H1 (cell line): Measurements from ENCODE around the gene THBS3. TPM values are rescaled to one million over a fixed set of nuclear protein-coding genes. Genes with fewer than 3 reads are reported as not detected.

Experiments used
- CTCF ChIA-PET: fragments of 300-600 bp; sonication (Branson Sonifier 250); formaldehyde crosslinking; loops from one replicate; lab custom pipeline; 2021; ENCODE audit not compliant: partially characterized antibody; lab: Charles Lee
- POLR2A ChIA-PET: fragments of 300-600 bp; sonication (Branson Sonifier 250); formaldehyde crosslinking; loops from one replicate; lab custom pipeline; 2021; ENCODE audit warnings: inconsistent platforms; ENCODE audit not compliant: partially characterized antibody; lab: Charles Lee
- DNase-seq, 2 experiments: peaks; one replicate each; pipeline versions ENCODE4 v3.0.0 to v3.0.0-alpha.2; 2010 to 2022; ENCODE audit warnings: low spot score in 2 of 2, low read depth in 1 of 2, mixed read lengths in 1 of 2
- FAIRE-seq: peaks from 2 replicates; lab custom pipeline; 2011; peaks lifted over from hg19 to GRCh38; lab: Jason Lieb, UNC
- H2AFZ ChIP-seq: 2 replicates; pipeline ENCODE4 v1.8.1; 2012; ENCODE audit warnings: low read length, inconsistent platforms
- H2AK5ac ChIP-seq: 2 replicates; pipeline ENCODE4 v1.6.1; 2013; ENCODE audit warnings: low read depth, low read length
- H2BK120ac ChIP-seq: replicated peaks from 2 replicates; pipeline ENCODE3; 2013; ENCODE audit warnings: low read depth, low read length, inconsistent platforms
- H2BK12ac ChIP-seq: 2 replicates; pipeline ENCODE4 v1.6.1; 2013; ENCODE audit warnings: low read depth, low read length
- H2BK15ac ChIP-seq: 2 replicates; pipeline ENCODE4 v1.6.1; 2013; ENCODE audit warnings: low read length
- H2BK20ac ChIP-seq: 2 replicates; pipeline ENCODE4 v1.6.1; 2013; ENCODE audit warnings: low read length
- H2BK5ac ChIP-seq: 2 replicates; pipeline ENCODE4 v1.6.1; 2013; ENCODE audit warnings: low read depth, low read length
- H3K14ac ChIP-seq: 2 replicates; pipeline ENCODE4 v1.6.1; 2013; ENCODE audit warnings: inconsistent platforms; ENCODE audit not compliant: insufficient read length
- H3K18ac ChIP-seq: 2 replicates; pipeline ENCODE4 v1.6.1; 2013; ENCODE audit warnings: low read length; ENCODE audit errors: extremely low read depth
- H3K23ac ChIP-seq: 2 replicates; pipeline ENCODE4 v1.6.1; 2013; ENCODE audit warnings: inconsistent platforms; ENCODE audit not compliant: insufficient read length
- H3K23me2 ChIP-seq: 2 replicates; pipeline ENCODE4 v1.6.1; 2013; ENCODE audit warnings: low read depth, low read length
- H3K27ac ChIP-seq: 2 replicates; pipeline ENCODE4 v1.6.1; 2011; ENCODE audit warnings: low read depth, low read length, inconsistent platforms
- H3K27me3 ChIP-seq, 4 experiments: replicated peaks in 1 of 4; 1 replicate in 1 of 4; 2 replicates in 3 of 4; pipeline versions ENCODE4 v1.6.1 to v1.8.1; 2011 to 2013; ENCODE audit warnings: low read length in 3 of 4, mild to moderate bottlenecking in 3 of 4, inconsistent platforms in 2 of 4, mixed read lengths in 2 of 4, moderate library complexity in 1 of 4; ENCODE audit not compliant: control insufficient read depth in 3 of 4, insufficient read depth in 3 of 4; ENCODE audit errors: extremely low read depth in 1 of 4
- H3K36me3 ChIP-seq, 4 experiments: 2 replicates each; pipeline versions ENCODE4 v1.6.1 to v1.8.1; 2011 to 2013; ENCODE audit warnings: mild to moderate bottlenecking in 4 of 4, low read length in 3 of 4, moderate library complexity in 2 of 4, control low read depth in 1 of 4, inconsistent platforms in 1 of 4; ENCODE audit not compliant: insufficient read depth in 4 of 4, control insufficient read depth in 2 of 4
- H3K4ac ChIP-seq: replicated peaks from 2 replicates; pipeline ENCODE3; 2013; ENCODE audit warnings: low read length, low read depth, mixed read lengths, inconsistent platforms; ENCODE audit not compliant: insufficient read length
- H3K4me1 ChIP-seq, 4 experiments: replicated peaks in 1 of 4; 1 replicate in 1 of 4; 2 replicates in 3 of 4; pipeline versions ENCODE4 v1.6.1 to v1.8.1; 2011 to 2013; ENCODE audit warnings: low read length in 3 of 4, inconsistent platforms in 2 of 4, mixed read lengths in 1 of 4; ENCODE audit not compliant: insufficient read depth in 4 of 4, control insufficient read depth in 3 of 4
- H3K4me2 ChIP-seq, 2 experiments: 2 replicates each; pipeline versions ENCODE4 v1.6.1 to v1.8.1; 2011 to 2013; ENCODE audit warnings: low read depth in 2 of 2, low read length in 2 of 2, control low read depth in 1 of 2, inconsistent platforms in 1 of 2, mild to moderate bottlenecking in 1 of 2; ENCODE audit not compliant: insufficient read depth in 1 of 2
- H3K4me3 ChIP-seq, 4 experiments: fragments of 200-600, 300-600 bp in 1 of 4; sonication (generic), shearing (Covaris generic), sonication (Bioruptor Twin) in 1 of 4; 2 replicates each; pipeline versions ENCODE4 v1.5.1 to v1.8.1; 2011 to 2016; ENCODE audit warnings: low read length in 4 of 4, low read depth in 3 of 4, control low read depth in 2 of 4, inconsistent platforms in 2 of 4, mild to moderate bottlenecking in 2 of 4, mixed read lengths in 1 of 4, moderate library complexity in 1 of 4; ENCODE audit not compliant: insufficient read depth in 2 of 4; ENCODE audit errors: extremely low read depth in 1 of 4
- H3K56ac ChIP-seq: replicated peaks from 2 replicates; pipeline ENCODE3; 2013; ENCODE audit warnings: low read depth, mild to moderate bottlenecking, mixed read lengths, low read length, inconsistent platforms; ENCODE audit not compliant: insufficient read length
- H3K79me1 ChIP-seq: 2 replicates; pipeline ENCODE4 v1.6.1; 2013; ENCODE audit warnings: low read depth, low read length, control low read depth
- H3K79me2 ChIP-seq, 2 experiments: 2 replicates each; pipeline versions ENCODE4 v1.6.1 to v1.8.1; 2012 to 2013; ENCODE audit warnings: low read length in 2 of 2, mild to moderate bottlenecking in 2 of 2, inconsistent platforms in 1 of 2; ENCODE audit not compliant: insufficient read depth in 2 of 2, control insufficient read depth in 1 of 2
- H3K9ac ChIP-seq, 4 experiments: replicated peaks in 1 of 4; 1 replicate in 1 of 4; 2 replicates in 3 of 4; pipeline versions ENCODE4 v1.6.1 to v1.8.1; 2011 to 2013; ENCODE audit warnings: low read depth in 3 of 4, low read length in 3 of 4, control low read depth in 2 of 4, mild to moderate bottlenecking in 2 of 4, moderate library complexity in 2 of 4, inconsistent platforms in 1 of 4; ENCODE audit errors: extremely low read depth in 1 of 4
- H3K9me3 ChIP-seq, 2 experiments: 2 replicates each; pipeline versions ENCODE4 v1.6.1 to v1.8.1; 2012 to 2013; ENCODE audit warnings: mild to moderate bottlenecking in 2 of 2, moderate library complexity in 2 of 2, control low read depth in 1 of 2, inconsistent platforms in 1 of 2, low read depth in 1 of 2, low read length in 1 of 2, mixed read lengths in 1 of 2; ENCODE audit not compliant: insufficient read depth in 2 of 2
- H4K20me1 ChIP-seq, 2 experiments: replicated peaks in 1 of 2; 2 replicates each; pipeline versions ENCODE3 to v1.8.1; 2011 to 2013; ENCODE audit warnings: inconsistent platforms in 2 of 2, low read length in 2 of 2, mild to moderate bottlenecking in 1 of 2; ENCODE audit not compliant: insufficient read depth in 2 of 2, control insufficient read depth in 1 of 2
- H4K5ac ChIP-seq: 2 replicates; pipeline ENCODE4 v1.6.1; 2013; ENCODE audit warnings: low read length, low read depth, mixed read lengths, inconsistent platforms; ENCODE audit not compliant: insufficient read length
- H4K8ac ChIP-seq: 2 replicates; pipeline ENCODE4 v1.8.0; 2013; ENCODE audit warnings: mild to moderate bottlenecking, moderate library complexity, low read length, inconsistent platforms; ENCODE audit not compliant: insufficient read depth; ENCODE audit errors: extremely low read depth
- H4K91ac ChIP-seq: replicated peaks from 2 replicates; pipeline ENCODE3; 2013; ENCODE audit warnings: low read length, mixed read lengths, inconsistent platforms; ENCODE audit not compliant: insufficient read length
- BCL11A ChIP-seq, 2 experiments: IDR thresholded peaks; one replicate each; pipeline ENCODE4 v1.6.1; 2011; ENCODE audit warnings: low read depth in 2 of 2, low read length in 2 of 2, mild to moderate bottlenecking in 2 of 2
- CBX8 ChIP-seq: fragments of 300-800, 300-1000 bp; sonication (generic); IDR thresholded peaks from 2 replicates; pipeline ENCODE4 v1.7.1; 2016; ENCODE audit warnings: low read depth, low read length, borderline replicate concordance
- EP300 ChIP-seq, 2 experiments: IDR thresholded peaks; 1 replicate in 1 of 2; 2 replicates in 1 of 2; pipeline ENCODE4 v1.6.1; 2011 to 2012; ENCODE audit warnings: low read depth in 2 of 2, low read length in 2 of 2, mild to moderate bottlenecking in 2 of 2, borderline replicate concordance in 1 of 2, inconsistent platforms in 1 of 2, moderate library complexity in 1 of 2
- KDM4A ChIP-seq: IDR thresholded peaks from one replicate; pipeline ENCODE4 v1.7.1; 2012; ENCODE audit warnings: low read depth, mild to moderate bottlenecking, moderate library complexity, low read length, inconsistent platforms; ENCODE audit not compliant: severe bottlenecking
- POU5F1 ChIP-seq: IDR thresholded peaks from 2 replicates; pipeline ENCODE4 v1.6.1; 2011; ENCODE audit warnings: low read depth, mild to moderate bottlenecking, low read length, moderate library complexity
- TAF1 ChIP-seq: IDR thresholded peaks from 2 replicates; pipeline ENCODE4 v1.6.1; 2011; ENCODE audit warnings: mild to moderate bottlenecking, low read depth, low read length
- TBP ChIP-seq: IDR thresholded peaks from 2 replicates; pipeline ENCODE4 v1.6.1; 2011; ENCODE audit warnings: low read depth, low read length, improper control_type of control experiment
- TCF12 ChIP-seq: IDR thresholded peaks from 2 replicates; pipeline ENCODE4 v1.6.1; 2011; ENCODE audit warnings: low read depth, mild to moderate bottlenecking, low read length
- WGBS, 2 experiments: shearing (Covaris generic) in 1 of 2; methylation state at CpG; one replicate each; pipeline versions ENCODE4 v1.1.6 to v1.1.7; 2013 to 2015; ENCODE audit warnings: low lambda C conversion rate in 2 of 2, mixed read lengths in 2 of 2, inconsistent platforms in 1 of 2, low coverage in 1 of 2, missing lambda C conversion rate in 1 of 2; ENCODE audit not compliant: insufficient replicate concordance in 2 of 2, insufficient coverage in 1 of 2, insufficient read length in 1 of 2; ENCODE audit errors: extremely low coverage in 1 of 2, missing lambda C conversion rate in 1 of 2; 5-methylcytosine and 5-hydroxymethylcytosine counted together
- polyA plus RNA-seq, 7 experiments: library from polyadenylated mRNA; depleted of rRNA in 3 of 7; stranded (reverse) in 5 of 7; unstranded in 2 of 7; fragments of >200 nt in 5 of 7; fragments of 200-250 nt in 2 of 7; gene quantifications; 1 replicate in 5 of 7; 2 replicates in 1 of 7; 4 replicates in 1 of 7; pipeline versions ENCODE4 v1.2.1 to v1.2.3, GENCODE V29; 2011 to 2013; ENCODE audit warnings: missing spikeins in 2 of 7, mixed read lengths in 2 of 7
- total RNA-seq: library from RNA; stranded (reverse); fragmentation: NEBNext Ultra II Directional; extraction: Animal tissue kit (Norgen Biotek cat#: 25700); gene quantifications from 2 replicates; pipeline ENCODE4 v1.2.1, GENCODE V29; 2021
- TF ChIP-seq, protein P1 (sequence below): IDR thresholded peaks from 2 replicates; pipeline ENCODE4 v1.6.1; 2012; ENCODE audit warnings: inconsistent platforms
- TF ChIP-seq, protein P2 (sequence below), 3 experiments: IDR thresholded peaks; 1 replicate in 2 of 3; 2 replicates in 1 of 3; pipeline versions ENCODE4 v1.5.1 to v1.6.1; 2011; ENCODE audit warnings: low read length in 3 of 3, mild to moderate bottlenecking in 3 of 3, inconsistent platforms in 2 of 3, low read depth in 1 of 3, moderate library complexity in 1 of 3; ENCODE audit not compliant: insufficient read depth in 1 of 3; ENCODE audit errors: control extremely low read depth in 1 of 3

The THBS3 gene
- total and polyA plus RNA-seq, 2 of the 8 experiments (the other 6 are each of a cell fraction or from before 2014, with no cell fraction given), result 3.0 to 3.5 TPM

DNA sequence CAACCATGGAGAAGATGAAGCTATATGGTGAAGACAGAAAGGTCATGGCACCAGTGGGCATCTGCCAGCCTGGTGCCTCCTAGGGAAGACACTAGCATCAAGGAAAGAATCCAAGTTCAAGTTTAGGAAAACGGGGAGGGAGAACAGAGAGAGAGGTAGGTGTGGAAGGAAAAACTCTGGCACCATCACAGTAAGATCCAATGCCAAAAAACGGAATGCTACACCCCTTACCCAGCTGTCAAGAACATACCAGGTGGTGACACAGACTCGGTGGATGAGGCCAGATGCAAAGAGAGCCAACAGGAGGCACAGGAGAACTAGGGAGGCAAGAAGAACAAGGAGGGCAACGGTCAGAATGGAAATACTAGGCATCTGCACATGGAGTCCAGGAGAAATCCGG lies 38.2 kb downstream of the THBS3 start:
- no peak for FAIRE-seq
- TF ChIP-seq, protein P1, sequence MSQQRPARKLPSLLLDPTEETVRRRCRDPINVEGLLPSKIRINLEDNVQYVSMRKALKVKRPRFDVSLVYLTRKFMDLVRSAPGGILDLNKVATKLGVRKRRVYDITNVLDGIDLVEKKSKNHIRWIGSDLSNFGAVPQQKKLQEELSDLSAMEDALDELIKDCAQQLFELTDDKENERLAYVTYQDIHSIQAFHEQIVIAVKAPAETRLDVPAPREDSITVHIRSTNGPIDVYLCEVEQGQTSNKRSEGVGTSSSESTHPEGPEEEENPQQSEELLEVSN, result no peak
- TF ChIP-seq TBP, result no peak
- TF ChIP-seq CBX8, result no peak
- TF ChIP-seq, protein P2, sequence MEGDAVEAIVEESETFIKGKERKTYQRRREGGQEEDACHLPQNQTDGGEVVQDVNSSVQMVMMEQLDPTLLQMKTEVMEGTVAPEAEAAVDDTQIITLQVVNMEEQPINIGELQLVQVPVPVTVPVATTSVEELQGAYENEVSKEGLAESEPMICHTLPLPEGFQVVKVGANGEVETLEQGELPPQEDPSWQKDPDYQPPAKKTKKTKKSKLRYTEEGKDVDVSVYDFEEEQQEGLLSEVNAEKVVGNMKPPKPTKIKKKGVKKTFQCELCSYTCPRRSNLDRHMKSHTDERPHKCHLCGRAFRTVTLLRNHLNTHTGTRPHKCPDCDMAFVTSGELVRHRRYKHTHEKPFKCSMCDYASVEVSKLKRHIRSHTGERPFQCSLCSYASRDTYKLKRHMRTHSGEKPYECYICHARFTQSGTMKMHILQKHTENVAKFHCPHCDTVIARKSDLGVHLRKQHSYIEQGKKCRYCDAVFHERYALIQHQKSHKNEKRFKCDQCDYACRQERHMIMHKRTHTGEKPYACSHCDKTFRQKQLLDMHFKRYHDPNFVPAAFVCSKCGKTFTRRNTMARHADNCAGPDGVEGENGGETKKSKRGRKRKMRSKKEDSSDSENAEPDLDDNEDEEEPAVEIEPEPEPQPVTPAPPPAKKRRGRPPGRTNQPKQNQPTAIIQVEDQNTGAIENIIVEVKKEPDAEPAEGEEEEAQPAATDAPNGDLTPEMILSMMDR (IDR thresholded peaks at IDR 0.05; ENCODE audit: control extremely low read depth in 1 of 3, insufficient read depth in 1 of 3, low read depth in 1 of 3, low read length in 3 of 3), result no peak
- no peak for TF ChIP-seq POU5F1
- TF ChIP-seq BCL11A (IDR thresholded peaks at IDR 0.05; ENCODE audit: low read depth in 2 of 2, low read length in 2 of 2), result no peak
- TF ChIP-seq EP300 (IDR thresholded peaks at IDR 0.05; ENCODE audit: borderline replicate concordance in 1 of 2, low read depth in 2 of 2, low read length in 2 of 2), result no peak
- no peak for TF ChIP-seq KDM4A
- TF ChIP-seq TCF12, result no peak
- no peak for TF ChIP-seq TAF1

More for the DNA sequence above, 38.2 kb downstream of the THBS3 start:
- H2BK5ac ChIP-seq, result no peak overlapping the region
- H3K4me1 ChIP-seq, result peaks cover 5 to 22% (median 13%) of the 10 kb centered on the region in 4 experiments
- H4K91ac ChIP-seq, result no peak overlapping the region
- no peak overlapping the region for H3K4me3 ChIP-seq
- 74% methylated on average over 5 of the region's 5 CpGs; no CpG with 5 or more reads in 1 of the 2 experiments for WGBS, 2 experiments
- no peak overlapping the region for H4K8ac ChIP-seq
- peaks cover 16% of the 10 kb centered on the region for H3K23me2 ChIP-seq
- H2BK12ac ChIP-seq, result no peak overlapping the region
- no peak overlapping the region for H2AK5ac ChIP-seq
- no peak overlapping the region for H2BK120ac ChIP-seq
- H3K4ac ChIP-seq, result no peak overlapping the region
- no peak overlapping the region for H2BK20ac ChIP-seq
- CTCF ChIA-PET, result interaction anchor here (1.1 to 12.4 kb wide), 12 partner anchors 24 to 109 kb away, joined by 3 to 215 read pairs (median 14); partner anchors contain the start of genes DPM3, EFNA1 and SLC50A1
- no peak overlapping the region for H4K5ac ChIP-seq
- H4K20me1 ChIP-seq, result no peaks in the 10 kb centered on the region
- H3K9ac ChIP-seq, result no peak overlapping the region
- H3K27ac ChIP-seq, result no peak overlapping the region
- POLR2A ChIA-PET, result interaction anchor here (1.2 to 20.5 kb wide), 2 partner anchors 32 to 54 kb away, joined by 3 to 512 read pairs; partner anchors contain the start of genes MTX1 and THBS3
- no peaks in the 10 kb centered on the region for H3K79me1 ChIP-seq
- H3K4me2 ChIP-seq, result no peak overlapping the region
- no peak overlapping the region for H3K18ac ChIP-seq
- no peaks in the 10 kb centered on the region for H3K9me3 ChIP-seq
- H3K36me3 ChIP-seq, result peaks cover 0 to 10% (median 7%) of the 10 kb centered on the region in 4 experiments; a peak in 4 of 8 replicates
- H3K14ac ChIP-seq, result no peak overlapping the region
- H2AFZ ChIP-seq, result no peak overlapping the region
- no peak overlapping the region for H3K23ac ChIP-seq
- peaks cover 0 to 12% of the 10 kb centered on the region in 2 experiments; a peak in 2 of 4 replicates for H3K79me2 ChIP-seq
- DNase-seq, result no peak
- H2BK15ac ChIP-seq, result no peak overlapping the region
- no peaks in the 10 kb centered on the region for H3K27me3 ChIP-seq
- no peak overlapping the region for H3K56ac ChIP-seq
